C1 segment of cervical spinal cord (tissue), 14 donors: Measurements from ENCODE around the gene HELZ2.
A peak's percentile ranks its signal among the peaks of the same experiment; 100 is the strongest.

ENCODE experiments used
- DNase-seq, 14 donors: peaks; one replicate each; lab custom pipeline; 2025; lab: John Stamatoyannopoulos, UW

The HELZ2 gene

DNA sequence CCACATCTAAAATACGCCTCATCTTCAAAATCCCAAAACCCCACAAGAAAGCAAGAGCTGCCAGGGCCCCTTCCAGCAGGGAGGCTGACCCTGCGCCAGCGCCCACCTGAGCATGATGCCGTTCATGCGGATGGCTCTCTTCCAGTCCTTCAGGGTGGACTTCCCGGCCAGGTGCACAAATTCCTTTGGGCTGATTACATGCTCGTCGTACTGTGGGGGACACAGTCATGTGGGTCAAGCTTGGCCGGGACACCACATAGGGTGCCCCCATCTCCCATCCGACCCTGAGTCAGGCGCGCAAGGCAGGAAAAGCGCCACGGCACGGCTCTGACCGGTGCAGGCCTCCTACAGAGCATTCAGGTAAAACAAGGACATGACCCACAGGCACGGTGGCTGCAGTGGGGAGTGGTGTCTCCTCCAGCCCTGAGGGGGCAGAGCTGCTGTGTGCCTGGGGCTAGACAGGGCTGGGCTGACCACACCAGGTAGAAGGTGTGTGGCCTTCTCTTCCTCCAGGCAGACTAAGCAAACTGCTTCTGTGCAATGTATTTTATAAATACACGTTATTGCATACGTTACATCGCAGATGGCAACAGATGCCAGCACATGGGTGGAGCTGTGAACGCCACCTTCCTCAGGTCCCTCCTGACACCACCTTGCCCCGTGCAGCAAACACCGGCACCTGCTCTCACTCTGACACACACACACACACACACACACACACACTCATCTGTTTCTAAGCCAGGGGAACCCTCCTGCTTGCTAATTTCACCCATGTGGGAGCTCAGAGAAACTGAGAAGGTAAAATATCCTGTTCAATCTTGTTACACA is 23.8 kb upstream of the HELZ2 start:
- no peak for DNase-seq

DNA sequence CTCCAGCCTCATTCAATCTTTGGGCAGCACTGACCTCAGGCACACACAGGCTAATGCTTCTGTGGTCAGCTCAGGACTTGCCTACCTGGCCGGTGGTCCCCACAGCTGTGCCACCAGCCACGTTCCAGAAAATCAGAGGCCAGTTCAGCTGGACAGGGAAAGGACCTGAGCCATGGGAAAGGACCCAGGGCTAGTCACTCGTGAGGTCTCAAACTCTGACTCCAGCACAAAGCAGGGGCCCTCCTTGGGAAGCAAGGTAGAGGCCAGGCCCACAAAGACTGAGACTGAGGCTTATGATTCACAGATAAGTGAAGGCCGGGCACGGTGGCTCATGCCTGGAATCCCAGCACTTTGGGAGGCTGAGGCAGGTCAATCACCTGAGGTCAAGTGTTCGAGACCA is 22.4 kb upstream of the HELZ2 start:
- DNase-seq, result no peak

GRCh38 chr20:63595416-63596127 is 21.5 kb upstream of the HELZ2 start:
- DNase-seq, result no peak

GRCh38 chr20:63594043-63594561 is 20.1 kb upstream of the HELZ2 start:
- no peak for DNase-seq

- peak in 5 of 14 donors; percentile 5 to 41 (median 20) for DNase-seq
Measured at GRCh38 chr20:63592661-63593060, 18.6 kb upstream of the HELZ2 start.

DNA sequence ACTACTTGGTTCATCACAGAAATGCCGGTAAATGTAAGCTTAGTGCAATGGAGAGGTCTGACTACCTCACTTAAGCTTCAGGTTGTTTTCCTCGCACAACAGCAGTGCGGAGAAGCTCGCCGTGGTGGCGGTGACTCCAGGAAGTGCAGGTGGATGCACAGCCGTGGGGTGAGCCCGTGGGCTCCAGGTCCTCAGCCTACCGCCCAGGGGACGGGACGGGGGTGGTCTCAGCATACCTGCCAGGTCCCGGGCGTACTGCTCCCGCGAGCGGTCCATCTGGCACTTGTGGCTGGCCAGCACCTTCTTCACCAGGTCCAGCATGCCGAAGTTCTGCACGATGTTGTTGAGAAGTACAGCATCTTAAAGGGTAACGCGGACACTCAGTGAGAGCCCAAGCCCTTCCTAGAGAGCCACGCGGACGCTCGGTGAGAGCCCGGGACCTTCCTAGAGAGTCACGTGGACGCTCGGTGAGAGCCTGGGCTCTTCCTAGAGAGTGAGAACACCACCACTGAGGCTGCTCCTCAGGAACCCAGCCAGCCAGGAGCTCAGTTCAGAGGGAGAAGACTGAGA is 17.8 kb upstream of the HELZ2 start:
- DNase-seq, result no peak

DNA sequence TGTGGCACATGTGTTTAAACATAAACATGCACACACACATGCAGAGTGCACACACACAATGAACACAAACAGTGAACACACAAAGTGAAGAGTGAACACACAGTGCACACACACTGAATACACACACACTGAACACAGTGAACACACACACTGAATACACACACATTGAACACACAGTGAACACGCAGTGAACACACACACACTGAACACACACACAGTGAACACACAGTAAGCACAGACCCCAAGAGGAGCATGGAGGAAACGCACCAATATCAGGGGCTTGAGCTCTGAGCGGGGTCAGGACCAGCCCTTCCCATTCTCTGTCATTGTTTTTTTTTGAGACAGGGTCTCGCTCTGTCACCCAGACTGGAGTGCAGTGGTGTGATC is 17.1 kb upstream of the HELZ2 start:
- no peak for DNase-seq

- no peak for DNase-seq
Measured at GRCh38 chr20:63590218-63591146, 16.4 kb upstream of the HELZ2 start.

DNA sequence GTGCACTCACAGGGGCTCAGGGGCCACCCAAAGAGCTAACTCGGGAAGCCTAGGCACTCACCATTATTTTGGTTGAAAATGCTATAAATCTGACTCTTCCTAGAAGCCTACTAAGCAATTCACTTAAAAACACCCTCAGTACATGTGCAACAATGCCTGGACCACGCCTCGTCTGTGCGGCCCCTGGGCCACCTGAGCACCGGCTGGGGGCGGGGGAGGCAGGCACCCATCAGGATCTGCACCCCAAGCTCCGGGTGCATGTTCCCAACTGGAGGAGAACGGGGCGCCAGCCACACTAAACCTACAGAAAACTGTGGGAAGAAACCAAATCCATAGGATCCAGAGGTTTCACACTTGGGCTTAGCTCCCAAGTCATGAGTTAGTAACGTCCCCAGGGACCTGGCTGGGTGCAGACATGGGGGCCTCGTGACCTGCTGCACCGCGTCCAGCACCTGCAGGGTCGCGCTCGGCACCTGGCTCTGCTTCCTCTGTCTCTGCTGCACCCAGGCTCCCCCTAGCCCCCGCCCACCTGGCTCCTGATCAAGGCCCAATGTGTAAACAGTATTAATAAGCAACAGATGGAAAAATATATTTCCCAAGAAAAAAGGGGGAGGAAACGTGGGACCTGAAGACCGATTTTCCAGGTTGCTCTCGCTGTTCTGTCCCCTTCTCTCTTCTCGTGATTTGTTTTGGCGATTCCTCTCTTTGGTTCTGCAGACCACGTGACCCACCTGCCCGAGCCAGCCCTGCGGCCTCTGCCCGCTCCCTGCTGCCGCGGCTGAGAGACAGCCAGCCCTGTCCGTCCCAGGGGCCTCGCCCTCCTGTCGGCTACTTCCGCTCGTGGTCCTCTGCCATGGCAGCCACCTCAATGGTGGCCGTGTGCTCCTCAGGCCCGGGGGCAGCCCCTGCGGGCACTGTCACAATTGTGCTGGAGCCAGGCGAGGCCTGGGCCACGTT is 15.5 kb upstream of the HELZ2 start:
- DNase-seq, result no peak

- DNase-seq, result no peak
Measured at GRCh38 chr20:63588641-63589041, 14.6 kb upstream of the HELZ2 start.

DNA sequence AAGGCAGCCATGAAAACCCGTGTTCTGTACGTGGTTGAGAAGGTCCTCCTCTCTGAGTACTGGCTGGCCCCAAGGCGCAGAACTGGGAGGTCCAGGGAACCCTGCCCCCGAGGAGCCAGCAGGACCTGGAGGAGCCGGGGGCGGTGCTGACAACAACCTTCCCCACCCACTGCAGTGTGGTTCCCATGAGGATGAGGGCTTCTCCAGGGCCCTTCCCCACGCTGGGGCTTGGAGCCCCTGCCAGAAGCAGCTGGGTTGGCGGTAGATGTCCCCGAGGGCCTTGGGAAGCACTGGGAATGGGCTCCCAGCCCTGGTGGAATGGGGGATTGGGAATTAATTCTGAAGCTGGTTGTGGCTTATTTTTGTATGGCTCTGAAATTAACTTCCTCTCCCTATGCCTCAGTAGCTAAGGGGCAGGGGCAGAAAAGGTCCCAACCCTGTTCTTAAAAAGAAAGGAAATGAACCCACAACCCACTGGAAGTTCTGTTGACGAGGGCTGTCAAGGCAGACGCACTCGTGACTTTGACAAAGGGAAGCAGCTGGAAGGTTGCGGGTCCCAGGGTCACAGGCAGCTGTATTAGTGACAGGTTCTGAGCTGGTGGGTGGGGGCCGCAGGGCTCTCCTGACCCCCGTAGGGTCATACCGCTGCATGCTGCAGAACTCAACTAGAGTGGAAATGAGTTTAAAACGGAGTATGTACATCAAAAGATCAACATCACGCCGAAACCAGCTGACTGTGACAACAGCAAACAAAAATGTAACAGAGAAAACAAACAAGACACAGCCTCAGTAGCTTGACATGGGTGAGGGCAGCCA is 13.9 kb upstream of the HELZ2 start:
- no peak for DNase-seq

- DNase-seq, result no peak
Measured at GRCh38 chr20:63587256-63587655, 13.2 kb upstream of the HELZ2 start.

GRCh38 chr20:63586797-63587196 is 12.8 kb upstream of the HELZ2 start:
- no peak for DNase-seq

DNA sequence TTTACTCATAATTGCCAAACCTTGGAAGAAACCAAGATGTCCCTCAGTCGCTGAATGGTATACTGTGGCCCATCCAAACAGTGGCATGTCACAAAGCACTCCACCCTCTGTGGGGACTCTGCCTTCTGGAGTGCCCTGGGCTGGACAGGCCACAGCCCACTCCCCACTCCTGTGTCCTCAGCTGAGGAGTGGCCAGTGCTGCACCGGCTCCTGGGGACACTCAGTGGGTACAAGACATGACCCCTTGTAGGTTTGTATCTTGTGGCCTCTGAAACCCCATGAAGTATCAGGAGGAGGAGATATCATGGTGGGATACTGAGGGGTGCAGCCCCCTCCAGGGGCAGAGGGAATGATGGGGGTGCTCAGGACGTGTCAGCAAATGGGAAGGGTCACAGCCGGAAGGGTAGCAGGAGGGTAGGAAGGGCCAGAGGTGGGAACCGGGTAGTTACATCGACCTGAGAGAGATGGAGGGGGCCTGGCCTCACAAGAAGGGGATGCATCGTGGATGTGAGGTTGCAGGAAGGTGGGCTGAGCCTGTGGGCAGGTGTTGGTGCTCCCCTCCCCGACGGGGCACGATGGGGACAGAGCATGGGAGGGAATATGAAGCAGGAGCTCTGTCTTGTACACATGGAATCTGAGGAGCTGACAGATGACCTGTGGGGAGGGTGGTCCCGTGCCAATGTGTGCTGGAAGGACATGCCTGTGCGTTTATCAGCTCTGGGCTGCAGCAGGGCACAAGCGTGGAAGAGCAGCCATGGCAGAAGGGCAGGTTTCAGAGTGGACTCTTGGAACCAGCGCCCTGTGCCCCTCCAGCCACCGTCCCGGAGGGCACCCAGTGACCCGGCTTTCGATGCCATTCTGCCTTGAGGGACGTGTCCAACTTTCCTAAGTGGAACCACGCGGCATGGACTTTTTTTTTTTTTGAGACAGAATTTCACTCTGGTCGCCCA is 11.9 kb upstream of the HELZ2 start:
- no peak for DNase-seq

DNA sequence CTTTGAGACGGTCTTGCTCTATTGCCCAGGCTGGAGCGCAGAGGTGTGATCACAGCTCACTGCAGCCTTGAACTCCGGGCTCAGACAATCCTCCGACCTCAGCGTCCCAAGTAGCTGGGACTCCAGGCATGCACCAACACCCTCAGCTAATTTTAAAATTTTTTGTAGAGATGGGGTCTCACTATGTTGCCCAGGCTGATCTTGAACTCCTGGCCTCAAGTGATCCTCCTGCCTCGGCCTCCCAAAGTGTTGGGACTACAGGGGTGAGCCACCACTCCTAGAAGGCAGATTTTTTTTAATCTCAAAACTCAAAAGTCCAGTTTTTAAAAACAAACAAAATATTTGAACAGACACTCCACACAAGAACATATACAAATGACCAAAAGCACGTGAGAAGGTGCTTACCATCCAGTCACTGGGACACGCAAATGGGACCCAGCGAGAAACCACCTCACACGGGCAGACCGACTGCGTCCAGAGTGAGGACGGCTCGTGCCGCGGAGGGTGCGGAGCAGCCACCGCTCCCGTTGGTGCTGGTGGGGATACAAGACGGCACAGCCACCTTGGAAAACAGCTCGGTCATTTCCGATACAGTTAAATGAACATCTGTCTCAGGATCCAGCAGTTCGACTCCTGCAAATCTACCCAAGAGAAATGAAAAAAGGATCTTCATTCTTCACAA is 8.5 kb upstream of the HELZ2 start:
- no peak for DNase-seq

GRCh38 chr20:63580796-63581461 is 6.9 kb upstream of the HELZ2 start:
- no peak for DNase-seq
